ENCODE results near the gene ETFDH.
A peak's percentile ranks its signal among the peaks of the same experiment; 100 is the strongest.

- TF ChIP-seq, protein P1, sequence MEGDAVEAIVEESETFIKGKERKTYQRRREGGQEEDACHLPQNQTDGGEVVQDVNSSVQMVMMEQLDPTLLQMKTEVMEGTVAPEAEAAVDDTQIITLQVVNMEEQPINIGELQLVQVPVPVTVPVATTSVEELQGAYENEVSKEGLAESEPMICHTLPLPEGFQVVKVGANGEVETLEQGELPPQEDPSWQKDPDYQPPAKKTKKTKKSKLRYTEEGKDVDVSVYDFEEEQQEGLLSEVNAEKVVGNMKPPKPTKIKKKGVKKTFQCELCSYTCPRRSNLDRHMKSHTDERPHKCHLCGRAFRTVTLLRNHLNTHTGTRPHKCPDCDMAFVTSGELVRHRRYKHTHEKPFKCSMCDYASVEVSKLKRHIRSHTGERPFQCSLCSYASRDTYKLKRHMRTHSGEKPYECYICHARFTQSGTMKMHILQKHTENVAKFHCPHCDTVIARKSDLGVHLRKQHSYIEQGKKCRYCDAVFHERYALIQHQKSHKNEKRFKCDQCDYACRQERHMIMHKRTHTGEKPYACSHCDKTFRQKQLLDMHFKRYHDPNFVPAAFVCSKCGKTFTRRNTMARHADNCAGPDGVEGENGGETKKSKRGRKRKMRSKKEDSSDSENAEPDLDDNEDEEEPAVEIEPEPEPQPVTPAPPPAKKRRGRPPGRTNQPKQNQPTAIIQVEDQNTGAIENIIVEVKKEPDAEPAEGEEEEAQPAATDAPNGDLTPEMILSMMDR (conservative IDR thresholded peaks at IDR 0.05 in 1 of 2, IDR thresholded peaks at IDR 0.05 in 1 of 2; ENCODE audit: low read depth in 1 of 2, low read length in 2 of 2), result peak; percentile 53 to 56
- TF ChIP-seq EZH2 (IDR thresholded peaks at IDR 0.05; ENCODE audit: low read length, missing control alignments), result no peak
These were observed 4.4 kb upstream of the ETFDH start for GRCh38 chr4:158667651-158668198.

Data from fibroblast of lung (primary cell).